Measurements from ENCODE around the gene CHCHD3.

DNA sequence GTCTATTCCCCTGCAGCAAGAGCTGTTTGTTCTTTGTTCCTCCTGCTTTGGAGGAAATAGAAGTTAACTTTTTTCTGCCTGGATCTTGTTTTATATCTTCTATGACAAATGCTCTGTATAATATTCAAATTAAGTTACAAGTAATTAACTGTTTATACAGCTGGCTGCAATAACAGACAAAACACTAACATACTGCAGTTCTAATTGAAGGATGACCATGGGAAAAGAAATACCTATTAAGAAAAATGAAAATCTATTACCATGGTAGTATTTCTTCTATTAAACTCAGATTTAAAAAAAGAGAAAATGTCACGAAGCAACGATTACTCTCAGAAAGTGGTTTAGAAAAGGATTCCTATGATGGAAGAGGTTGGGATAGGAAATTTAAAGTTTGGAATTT, 291.8 kb downstream of the CHCHD3 start:
- TF ChIP-seq, protein P1, sequence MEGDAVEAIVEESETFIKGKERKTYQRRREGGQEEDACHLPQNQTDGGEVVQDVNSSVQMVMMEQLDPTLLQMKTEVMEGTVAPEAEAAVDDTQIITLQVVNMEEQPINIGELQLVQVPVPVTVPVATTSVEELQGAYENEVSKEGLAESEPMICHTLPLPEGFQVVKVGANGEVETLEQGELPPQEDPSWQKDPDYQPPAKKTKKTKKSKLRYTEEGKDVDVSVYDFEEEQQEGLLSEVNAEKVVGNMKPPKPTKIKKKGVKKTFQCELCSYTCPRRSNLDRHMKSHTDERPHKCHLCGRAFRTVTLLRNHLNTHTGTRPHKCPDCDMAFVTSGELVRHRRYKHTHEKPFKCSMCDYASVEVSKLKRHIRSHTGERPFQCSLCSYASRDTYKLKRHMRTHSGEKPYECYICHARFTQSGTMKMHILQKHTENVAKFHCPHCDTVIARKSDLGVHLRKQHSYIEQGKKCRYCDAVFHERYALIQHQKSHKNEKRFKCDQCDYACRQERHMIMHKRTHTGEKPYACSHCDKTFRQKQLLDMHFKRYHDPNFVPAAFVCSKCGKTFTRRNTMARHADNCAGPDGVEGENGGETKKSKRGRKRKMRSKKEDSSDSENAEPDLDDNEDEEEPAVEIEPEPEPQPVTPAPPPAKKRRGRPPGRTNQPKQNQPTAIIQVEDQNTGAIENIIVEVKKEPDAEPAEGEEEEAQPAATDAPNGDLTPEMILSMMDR (conservative IDR thresholded peaks at IDR 0.05 in 1 of 2, IDR thresholded peaks at IDR 0.05 in 1 of 2; ENCODE audit: extremely low read depth in 1 of 2, insufficient read depth in 1 of 2, low read depth in 1 of 2, low read length in 2 of 2) = no peak
- no peak for TF ChIP-seq EZH2 (IDR thresholded peaks at IDR 0.05; ENCODE audit: borderline replicate concordance, low read length)
